KOPT-K1 (cell line): ENCODE results near the gene SLC12A9.
"Not testable (repeated sequence)": the region's sequence is repeated elsewhere in the genome, so short reads cannot be mapped to it uniquely, and the experiment has no call there.

Source experiments
- H3K27ac ChIP-seq: fragments of 200-600 bp; sonication (generic); 2 replicates; pipeline ENCODE4 v1.5.1; 2016; ENCODE audit warnings: antibody characterized with exemption, mild to moderate bottlenecking, low read depth, low read length; ENCODE audit not compliant: poor library complexity, severe bottlenecking
- H3K36me3 ChIP-seq: fragments of 200-600 bp; sonication (generic); 2 replicates; pipeline ENCODE4 v1.5.1; 2017; ENCODE audit warnings: antibody characterized with exemption, mild to moderate bottlenecking, low read length, moderate library complexity; ENCODE audit not compliant: insufficient read depth
- H3K9me3 ChIP-seq: fragments of 200-600 bp; sonication (generic); 2 replicates; pipeline ENCODE4 v1.5.1; 2017; ENCODE audit warnings: antibody characterized with exemption, low read length, mild to moderate bottlenecking; ENCODE audit not compliant: insufficient read depth, poor library complexity, severe bottlenecking

Gene SLC12A9

GRCh38 chr7:100852048-100852872 lies at the start of gene SLC12A9:
Gene SLC12A9 (plus strand): TSS chr7:100852713. CDS start chr7:100854198, 1,485 bp downstream.
- Histone ChIP-seq H3K9me3 (no peaks in the 10 kb centered on the region), H3K27ac (peak within 1 kb of the TSS; percentile 58), H3K36me3 (no peaks in the 10 kb centered on the region)

GRCh38 chr7:100802951-100803350 lies 49.6 kb upstream of the SLC12A9 start:
- H3K27ac ChIP-seq: no peak overlapping the region
- no peaks in the 10 kb centered on the region for H3K36me3 ChIP-seq
- no peaks in the 10 kb centered on the region for H3K9me3 ChIP-seq

- no peaks in the 10 kb centered on the region for H3K9me3 ChIP-seq
- no peaks in the 10 kb centered on the region for H3K36me3 ChIP-seq
- H3K27ac ChIP-seq: peak overlapping the region; percentile 1
These were observed 48.9 kb upstream of the SLC12A9 start for GRCh38 chr7:100803398-100804161.

GRCh38 chr7:100804681-100805431 lies 47.7 kb upstream of the SLC12A9 start:
- Histone ChIP-seq H3K9me3 (no peaks in the 10 kb centered on the region), H3K27ac (no peak overlapping the region), H3K36me3 (no peaks in the 10 kb centered on the region)

GRCh38 chr7:100806276-100806675 lies 46.2 kb upstream of the SLC12A9 start:
- Histone ChIP-seq H3K36me3 (no peaks in the 10 kb centered on the region), H3K9me3 (no peaks in the 10 kb centered on the region), H3K27ac (no peak overlapping the region)

- not testable (repeated sequence) for H3K9me3 ChIP-seq, H3K36me3 ChIP-seq, H3K27ac ChIP-seq
These were observed 45.6 kb upstream of the SLC12A9 start for GRCh38 chr7:100806883-100807282.

GRCh38 chr7:100808354-100808875 lies 44.1 kb upstream of the SLC12A9 start:
- Histone ChIP-seq H3K36me3 (no peaks in the 10 kb centered on the region), H3K27ac (no peak overlapping the region)

GRCh38 chr7:100811480-100811879 lies 41.0 kb upstream of the SLC12A9 start:
- Histone ChIP-seq H3K36me3 (no peaks in the 10 kb centered on the region), H3K27ac (no peak overlapping the region), H3K9me3 (no peaks in the 10 kb centered on the region)

More at GRCh38 chr7:100808354-100808875, 44.1 kb upstream of the SLC12A9 start:
- H3K9me3 ChIP-seq: no peaks in the 10 kb centered on the region

- Histone ChIP-seq H3K36me3 (no peaks in the 10 kb centered on the region), H3K9me3 (no peaks in the 10 kb centered on the region), H3K27ac (no peak overlapping the region)
These were observed 39.8 kb upstream of the SLC12A9 start for GRCh38 chr7:100812729-100813128.

GRCh38 chr7:100816515-100816914 lies 36.0 kb upstream of the SLC12A9 start:
- not testable (repeated sequence) for H3K36me3 ChIP-seq, H3K27ac ChIP-seq, H3K9me3 ChIP-seq

- Histone ChIP-seq H3K27ac (no peak overlapping the region), H3K9me3 (no peaks in the 10 kb centered on the region), H3K36me3 (no peaks in the 10 kb centered on the region)
These were observed 35.4 kb upstream of the SLC12A9 start for GRCh38 chr7:100817097-100817496.

GRCh38 chr7:100818366-100818765 lies 34.1 kb upstream of the SLC12A9 start:
- Histone ChIP-seq H3K36me3 (no peaks in the 10 kb centered on the region), H3K27ac (no peak overlapping the region), H3K9me3 (no peaks in the 10 kb centered on the region)

- H3K36me3 ChIP-seq: no peaks in the 10 kb centered on the region
- H3K27ac ChIP-seq: no peak overlapping the region
- no peaks in the 10 kb centered on the region for H3K9me3 ChIP-seq
These were observed 33.7 kb upstream of the SLC12A9 start for GRCh38 chr7:100818825-100819224.

GRCh38 chr7:100819586-100819985 lies 32.9 kb upstream of the SLC12A9 start:
- Histone ChIP-seq H3K36me3 (no peaks in the 10 kb centered on the region), H3K27ac (no peak overlapping the region)

More at GRCh38 chr7:100819586-100819985, 32.9 kb upstream of the SLC12A9 start:
- no peaks in the 10 kb centered on the region for H3K9me3 ChIP-seq
